Right renal pelvis (tissue), 4 donors: ENCODE data around the gene IFNG-AS1. TPM values are rescaled to one million over a fixed set of nuclear protein-coding genes. Genes with fewer than 3 reads are reported as not detected.
A peak's percentile ranks its signal among the peaks of the same experiment; 100 is the strongest.

Experiments
- DNase-seq, 4 donors: peaks; one replicate each; pipeline ENCODE4 v3.0.0-alpha.2; 2013; ENCODE audit warnings: low read depth in 4 of 4, low spot score in 3 of 4, missing footprints in 1 of 4
- polyA plus RNA-seq, 4 donors: library from polyadenylated mRNA; unstranded; fragments of 120-200 nt; gene quantifications; one replicate each; pipeline ENCODE4 v1.2.1, GENCODE V29; 2013; ENCODE audit not compliant: insufficient read length in 4 of 4

Gene IFNG-AS1
- polyA plus RNA-seq, 4 donors, result 0.09 TPM; not detected in 3

DNA sequence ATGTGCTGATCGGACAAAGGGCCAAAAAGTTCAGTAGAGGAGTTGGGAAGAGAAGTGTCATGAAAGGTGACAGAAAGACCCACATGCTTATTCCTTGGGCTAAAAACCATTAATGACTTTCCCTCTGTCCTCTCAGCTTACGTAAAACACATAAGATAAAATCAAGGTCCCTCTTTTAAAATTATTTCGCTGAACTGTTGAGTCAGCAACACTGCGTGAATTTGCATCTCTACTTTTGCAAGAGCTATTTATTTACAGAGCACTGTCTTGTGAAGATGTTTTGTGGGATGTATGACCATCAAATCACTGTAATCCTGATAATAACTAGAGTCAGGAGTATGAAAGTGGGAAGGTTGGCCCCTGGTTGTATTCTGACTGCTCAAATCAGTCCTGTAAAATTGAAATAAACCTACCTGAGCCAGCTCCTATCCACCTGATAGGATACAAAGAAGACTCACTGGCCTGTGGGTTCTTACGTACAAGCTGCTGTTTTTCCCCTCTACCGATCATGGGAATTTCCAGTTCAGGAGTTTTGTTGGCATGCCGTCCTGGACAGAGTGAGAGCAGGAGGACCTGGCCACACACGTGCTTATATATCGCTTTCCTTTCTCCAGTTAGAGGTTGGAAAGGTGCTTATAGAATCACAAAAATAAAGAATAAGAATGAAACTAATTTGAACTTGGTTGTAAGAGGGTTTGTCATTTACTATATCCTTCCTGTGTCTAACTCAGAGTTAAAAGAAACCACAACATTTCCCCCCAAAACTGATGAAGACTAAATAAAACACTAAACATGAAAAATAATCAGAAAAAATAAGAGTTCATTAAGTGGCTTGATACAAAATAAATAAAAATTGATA lies 42.9 kb downstream of the IFNG-AS1 start:
- no peak for DNase-seq

DNA sequence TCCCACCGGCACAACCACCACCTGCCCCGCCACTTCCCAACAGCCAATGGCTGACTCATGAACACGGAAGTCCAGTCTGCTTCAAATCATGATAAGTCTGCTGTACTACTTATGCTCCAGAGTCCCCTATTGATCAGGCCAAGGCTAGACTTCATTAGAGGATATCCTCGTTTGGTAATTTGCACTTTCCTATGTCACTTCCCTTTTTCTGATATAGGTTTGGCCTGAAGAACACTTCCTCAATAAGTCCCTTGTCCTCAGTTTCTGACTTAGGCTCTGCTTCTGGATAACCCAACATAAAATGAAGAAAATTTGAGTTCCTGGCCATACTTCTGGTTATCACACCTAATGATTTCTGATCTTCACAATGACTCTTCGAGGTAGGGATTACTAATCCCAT lies 45.3 kb downstream of the IFNG-AS1 start:
- no peak for DNase-seq

DNA sequence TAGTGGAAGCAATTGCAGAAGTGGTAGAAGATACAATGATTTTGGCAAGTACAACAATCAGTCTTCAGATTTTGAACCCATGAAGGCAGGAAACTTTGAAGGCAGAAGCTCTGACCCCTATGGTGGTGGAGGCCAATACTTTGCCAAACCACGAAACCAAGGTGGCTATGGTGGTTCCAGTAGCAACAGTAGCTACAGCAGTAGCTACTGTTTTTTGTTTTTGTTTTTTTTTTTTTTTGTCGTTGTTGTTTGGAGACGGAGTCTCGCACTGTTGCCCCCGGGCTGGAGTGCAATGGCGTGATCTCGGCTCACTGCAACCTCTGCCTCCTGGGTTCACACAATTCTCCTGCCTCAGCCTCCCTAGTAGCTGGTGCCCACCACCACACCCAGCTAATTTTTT lies 47.4 kb downstream of the IFNG-AS1 start:
- no peak for DNase-seq

DNA sequence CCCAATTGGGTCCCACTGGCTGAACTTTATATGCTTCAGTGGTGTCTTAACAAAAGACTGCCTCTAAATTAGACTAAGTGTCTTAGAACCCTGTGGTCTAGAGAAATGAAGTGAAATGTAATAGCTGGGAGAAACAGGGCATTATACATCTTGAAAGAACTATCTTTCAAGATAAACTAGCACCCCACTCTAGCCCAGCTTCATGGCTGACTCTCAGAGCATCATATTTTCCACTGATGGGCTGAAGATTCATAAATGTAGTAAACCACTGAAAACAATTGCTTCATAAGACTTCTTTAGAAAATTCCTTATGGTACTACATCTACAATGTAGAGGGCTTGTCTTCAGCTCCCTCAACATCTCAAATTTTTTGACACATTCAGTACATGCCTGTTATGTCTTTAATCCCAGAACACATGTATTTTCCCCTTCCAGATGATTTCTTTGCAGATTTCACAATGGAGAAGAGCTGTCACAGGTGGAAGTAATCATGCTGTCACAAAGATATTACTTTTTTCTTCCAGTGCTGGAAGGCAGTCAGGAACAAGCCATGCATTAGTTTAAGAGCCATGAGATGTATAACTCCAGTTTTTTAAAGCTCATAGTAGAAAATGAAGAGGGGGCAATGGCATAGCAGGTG lies 48.5 kb downstream of the IFNG-AS1 start:
- no peak for DNase-seq

DNA sequence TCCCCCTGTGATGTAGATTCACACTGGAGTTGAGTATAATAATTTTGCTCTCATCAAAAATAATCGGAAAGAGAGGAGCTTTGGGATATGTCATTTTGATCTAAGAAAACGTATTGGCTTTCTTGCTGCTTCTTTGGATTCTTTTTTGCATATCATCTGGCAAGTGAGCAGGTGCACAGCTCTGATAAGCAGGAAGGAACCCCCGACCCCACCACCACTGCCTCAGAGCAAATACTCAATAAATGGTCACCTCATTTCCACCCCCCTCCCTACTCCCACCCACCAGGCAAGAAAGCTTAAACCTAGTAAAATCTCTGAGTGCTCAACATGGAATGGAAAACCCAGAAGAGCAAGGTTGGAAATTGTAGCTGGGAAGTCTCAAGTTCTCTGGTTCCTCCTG lies 49.4 kb downstream of the IFNG-AS1 start:
- DNase-seq, result no peak

DNA sequence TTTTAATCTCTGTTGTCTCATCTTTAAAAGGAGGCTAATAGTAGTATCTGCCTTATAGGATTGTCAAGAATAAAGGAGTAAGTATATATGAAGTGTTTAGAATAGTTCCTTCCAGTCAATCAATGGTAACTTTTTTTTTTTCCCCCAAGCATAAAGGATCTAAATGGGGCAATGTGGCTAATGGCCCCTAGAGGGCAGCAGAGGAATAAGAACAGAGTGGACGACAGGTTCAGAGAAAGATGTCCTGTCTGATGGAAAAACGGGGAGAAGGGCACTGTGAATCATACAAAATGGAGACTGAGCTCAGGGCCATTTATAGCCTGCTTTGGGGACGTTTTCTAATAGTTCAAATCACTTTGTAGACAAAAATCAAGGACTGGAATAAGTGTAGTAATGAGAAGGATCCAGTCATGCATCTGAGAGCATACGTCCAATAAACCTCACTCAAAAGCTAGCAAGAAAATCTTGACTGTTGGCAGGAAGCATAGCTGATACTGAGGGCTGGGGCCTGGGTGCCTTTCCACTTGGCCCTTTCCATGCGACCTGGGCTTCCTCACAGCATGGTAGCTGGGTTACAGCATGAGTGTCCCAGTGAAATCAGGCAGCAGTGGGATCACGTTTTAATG lies 51.3 kb downstream of the IFNG-AS1 start:
- peak; percentile 53 to 67 (median 66) for DNase-seq

DNA sequence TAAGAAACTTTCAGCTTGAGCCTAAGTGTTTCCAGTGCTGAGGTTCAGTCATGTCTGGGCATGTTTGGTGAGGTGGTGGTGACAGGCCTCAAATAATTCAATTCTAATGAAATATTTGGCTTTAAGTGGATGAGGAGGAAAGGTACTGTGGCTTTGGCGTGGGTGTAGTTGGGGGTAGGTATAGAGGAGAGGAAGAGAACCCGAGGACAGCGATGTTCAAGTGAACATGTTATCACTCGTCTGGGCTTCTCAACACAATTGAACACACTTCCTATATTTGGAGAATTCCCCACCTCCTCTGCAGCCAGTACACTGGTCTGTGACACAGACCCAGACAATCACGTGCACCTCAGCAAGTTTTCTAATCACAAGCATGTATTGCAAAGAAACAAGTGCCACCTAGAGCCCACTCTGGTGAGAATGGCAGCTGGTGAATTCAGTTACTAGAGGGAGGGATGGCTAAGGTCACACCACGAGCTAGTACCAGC lies 53.0 kb downstream of the IFNG-AS1 start:
- DNase-seq, result no peak

DNA sequence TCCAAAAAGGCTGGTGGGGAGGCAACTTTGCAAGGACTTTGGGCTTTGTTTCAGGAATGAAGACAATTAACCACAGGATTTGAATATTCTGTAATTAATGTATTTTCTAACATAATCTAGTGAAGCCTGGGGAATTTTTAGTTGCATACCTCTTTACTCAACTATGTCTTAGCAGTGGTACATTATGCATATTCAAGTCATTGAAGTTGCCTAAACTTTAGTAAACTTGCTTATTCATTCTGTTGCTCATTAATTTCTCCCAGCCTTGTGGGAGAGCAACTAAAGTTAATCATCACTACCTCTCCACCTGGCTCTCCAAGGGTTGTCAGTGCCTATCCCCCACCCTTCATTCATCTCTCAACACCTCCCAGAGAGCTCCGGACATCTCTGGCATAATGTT lies 54.2 kb downstream of the IFNG-AS1 start:
- DNase-seq, result peak in 1 of 4 donors; percentile 22

DNA sequence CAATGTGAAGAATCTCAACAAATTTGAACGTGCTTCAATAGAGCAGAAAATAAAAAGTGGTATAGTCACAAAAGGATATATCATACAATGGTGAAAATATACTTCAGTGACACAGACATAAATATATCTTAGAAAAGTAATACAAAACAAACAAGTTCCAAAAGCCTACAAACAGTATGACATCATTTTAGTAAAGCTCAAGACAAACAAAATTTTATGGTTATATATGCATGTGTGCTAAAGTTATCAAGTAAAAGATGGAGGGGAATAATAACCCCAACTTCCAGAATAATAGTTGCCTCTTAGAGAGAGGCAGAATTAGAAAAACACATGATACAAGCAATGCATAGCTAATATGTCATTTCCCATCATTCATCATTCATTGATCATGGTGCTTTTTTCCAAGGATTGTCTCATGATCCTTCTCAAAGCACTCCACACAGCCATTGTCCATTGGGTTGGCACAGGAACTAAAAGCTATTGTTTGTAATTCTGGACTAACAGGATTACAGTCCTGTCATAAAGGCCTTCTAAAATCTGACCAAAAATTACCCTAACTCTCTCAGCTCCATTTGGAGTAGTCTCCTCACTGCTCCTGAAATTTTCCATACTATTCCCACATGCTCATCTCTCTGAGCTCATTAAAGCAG lies 59.5 kb downstream of the IFNG-AS1 start:
- no peak for DNase-seq

DNA sequence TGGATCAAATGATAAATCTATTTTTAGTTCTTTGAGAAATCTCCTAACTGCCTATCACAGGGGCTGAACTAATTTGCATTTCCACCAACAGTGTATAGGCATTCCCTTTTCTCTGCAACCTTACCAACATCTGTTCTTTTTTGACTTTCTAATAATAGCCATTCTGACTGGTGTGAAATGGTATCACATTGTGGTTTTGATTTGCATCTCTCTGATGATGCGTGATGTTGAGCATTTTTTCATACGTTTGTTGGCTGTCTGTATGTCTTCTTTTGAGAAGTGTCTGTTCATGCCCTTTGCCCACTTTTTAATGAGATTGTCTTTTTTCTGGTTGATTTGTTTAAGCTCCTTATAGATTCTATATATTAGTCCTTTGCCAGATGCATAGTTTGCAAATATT lies 67.1 kb downstream of the IFNG-AS1 start:
- no peak for DNase-seq

DNA sequence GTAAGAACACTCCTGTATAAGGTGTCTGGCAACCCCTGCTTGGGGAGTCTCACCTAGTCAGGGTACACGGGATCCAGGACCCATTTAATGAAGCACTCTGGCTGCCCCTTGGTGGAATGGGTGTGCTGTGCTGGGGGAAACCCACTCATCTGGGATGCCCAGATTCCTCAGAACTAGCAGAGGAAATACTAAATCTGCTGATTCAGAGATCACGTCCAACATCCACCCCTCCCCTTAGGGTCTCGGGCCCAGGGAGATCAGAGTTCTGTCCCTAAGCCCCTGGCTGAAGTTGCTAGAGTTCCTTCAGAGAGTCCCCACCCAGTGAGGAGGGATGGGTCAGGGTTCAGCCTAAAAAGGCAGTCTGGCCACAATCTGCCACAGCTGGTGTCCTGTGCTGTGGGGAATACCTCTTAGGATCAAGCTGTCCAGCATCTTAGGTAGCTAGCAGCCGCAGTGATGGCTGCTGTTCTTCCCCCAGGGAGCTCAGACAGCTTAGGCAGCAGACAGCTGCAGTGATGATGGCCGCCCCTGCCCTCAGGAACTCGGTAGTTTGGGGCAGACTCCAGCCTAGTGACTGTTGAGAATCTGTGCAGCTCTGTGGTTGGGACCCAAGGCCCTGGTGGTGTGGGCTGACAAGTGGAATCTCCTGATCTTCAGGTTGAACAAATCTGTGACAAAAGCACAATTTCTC lies 74.8 kb downstream of the IFNG-AS1 start:
- DNase-seq, result no peak

DNA sequence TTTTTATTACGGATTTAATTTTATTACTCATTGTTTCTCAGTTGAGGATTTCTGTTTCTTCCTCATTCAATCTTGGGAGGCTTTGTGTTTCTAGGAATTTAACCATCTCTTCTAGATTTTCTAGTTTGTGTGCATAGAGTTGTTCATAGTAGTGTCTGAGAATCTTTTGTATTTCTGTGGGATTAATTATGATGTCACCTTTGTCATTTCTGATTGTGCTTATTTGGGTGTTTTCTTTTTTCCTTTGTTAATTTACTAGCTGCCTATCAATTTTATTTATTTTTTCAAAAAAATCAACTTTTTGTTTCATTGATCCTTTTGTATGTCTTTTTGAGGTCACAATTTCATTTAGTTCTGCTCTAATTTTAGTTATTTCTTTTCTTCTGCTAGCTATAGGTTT lies 75.9 kb downstream of the IFNG-AS1 start:
- DNase-seq, result no peak

DNA sequence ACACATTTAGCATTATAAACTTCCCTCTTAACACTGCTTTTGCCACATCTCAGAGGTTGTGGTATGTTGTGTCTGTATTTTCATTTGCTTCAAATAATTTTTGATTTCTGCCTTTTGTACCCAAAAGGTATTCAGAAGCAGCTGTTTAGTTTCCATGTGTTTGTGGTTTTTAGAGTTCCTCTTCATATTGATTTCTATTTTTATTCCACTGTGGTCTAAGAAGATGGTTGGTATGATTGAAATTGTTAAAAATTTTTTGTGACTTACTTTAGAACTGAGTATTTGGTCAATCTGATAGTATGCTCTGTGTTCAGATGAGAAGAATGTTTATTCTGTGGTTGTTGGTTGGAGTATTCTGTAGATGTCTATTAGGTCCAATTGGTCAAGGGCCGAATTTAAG lies 76.4 kb downstream of the IFNG-AS1 start:
- DNase-seq, result no peak

DNA sequence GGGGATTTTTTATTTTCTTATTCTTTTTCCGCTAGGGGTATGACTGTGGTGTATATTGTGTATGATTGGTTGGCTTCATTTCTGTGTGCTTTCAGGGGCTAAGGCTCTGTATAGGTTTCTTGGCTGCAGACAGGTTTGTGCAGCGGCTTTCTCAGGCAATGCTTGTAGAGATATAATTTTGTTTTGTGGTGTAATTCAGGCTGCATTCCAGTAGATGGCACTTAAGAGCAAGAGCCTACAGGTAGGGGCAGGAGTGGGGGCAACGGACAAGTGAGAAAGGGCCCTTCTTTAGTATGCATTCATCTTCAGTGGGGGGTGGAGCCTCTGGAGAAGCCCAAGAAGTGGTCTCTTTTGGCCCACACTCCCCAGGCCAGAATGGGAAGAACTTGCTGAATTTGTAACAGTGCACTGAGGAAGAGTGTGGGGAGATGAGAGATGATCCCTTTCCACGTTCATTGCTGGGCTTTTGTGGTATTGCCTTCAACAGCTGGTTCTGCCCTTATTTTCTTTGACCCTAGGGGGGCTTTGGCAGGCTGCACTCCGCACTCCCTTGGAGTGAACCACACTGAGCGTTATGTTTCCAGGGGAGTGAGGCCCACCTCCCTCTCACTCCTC lies 78.6 kb downstream of the IFNG-AS1 start:
- DNase-seq, result no peak

DNA sequence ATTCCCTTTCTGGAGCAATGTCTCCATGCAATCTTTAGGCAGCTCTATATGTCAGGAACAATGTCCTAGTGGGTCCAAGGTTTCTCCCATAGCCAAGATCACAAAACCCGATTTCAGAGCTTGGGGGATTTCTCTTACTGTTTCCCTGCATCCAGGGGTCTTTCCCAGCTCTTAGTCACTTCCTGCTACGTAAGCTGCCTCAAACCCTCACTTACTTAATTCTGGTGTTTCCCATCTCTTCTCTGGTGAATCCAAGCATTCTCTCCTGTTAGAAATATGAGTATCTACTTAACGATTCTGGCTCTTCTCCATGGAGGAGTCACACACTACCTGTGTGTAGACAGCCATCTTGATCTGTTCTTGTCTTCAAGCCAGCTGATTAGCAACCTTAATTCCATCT lies 80.0 kb downstream of the IFNG-AS1 start:
- no peak for DNase-seq

Other genes starting within 250 kb of the IFNG-AS1 start
- gene IFNG, start 170.3 kb downstream of the IFNG-AS1 start, polyA plus RNA-seq, result not detected
- gene IL26, start 236.4 kb downstream of the IFNG-AS1 start, polyA plus RNA-seq, result not detected